HEK293T (cell line): ENCODE results near the gene PLD1.

ENCODE experiments used
- CTCF ChIA-PET: fragments of 350-600 bp; formaldehyde crosslinking; extraction: SDS; loops from one replicate; lab custom pipeline; 2021; ENCODE audit warnings: antibody characterized with exemption, inconsistent platforms; lab: Yijun Ruan, JAX
- POLR2A ChIA-PET: fragments of 350-600 bp; formaldehyde crosslinking; extraction: SDS; loops from one replicate; lab custom pipeline; 2020; ENCODE audit warnings: antibody characterized with exemption, inconsistent platforms; lab: Yijun Ruan, JAX
- DNase-seq: peaks from one replicate; pipeline ENCODE4 v3.0.0; 2012; ENCODE audit warnings: mixed read lengths; ENCODE audit errors: extremely low spot score
- ARNT ChIP-seq: fragments of 450-650 bp; IDR thresholded peaks from 2 replicates; pipeline ENCODE4 v1.6.1; 2017; ENCODE audit warnings: mild to moderate bottlenecking
- BHLHE40 ChIP-seq: fragments of 450-650 bp; IDR thresholded peaks from 2 replicates; pipeline ENCODE4 v1.6.1; 2016; ENCODE audit warnings: mild to moderate bottlenecking, moderate library complexity, borderline replicate concordance
- CTBP1 ChIP-seq: fragments of 450-650 bp; IDR thresholded peaks from 2 replicates; pipeline ENCODE4 v1.6.1; 2016; ENCODE audit warnings: borderline replicate concordance
- ELF4 ChIP-seq: fragments of 450-650 bp; IDR thresholded peaks from 2 replicates; pipeline ENCODE4 v1.6.1; 2017; ENCODE audit warnings: antibody characterized with exemption
- FOXA1 ChIP-seq: fragments of 450-650 bp; IDR thresholded peaks from 2 replicates; pipeline ENCODE4 v1.6.1; 2016; ENCODE audit warnings: mild to moderate bottlenecking
- FOXK2 ChIP-seq: fragments of 450-650 bp; IDR thresholded peaks from 2 replicates; pipeline ENCODE4 v1.6.1; 2016; ENCODE audit warnings: mild to moderate bottlenecking
- FOXM1 ChIP-seq: fragments of 450-650 bp; IDR thresholded peaks from 2 replicates; pipeline ENCODE4 v1.6.1; 2017; ENCODE audit warnings: mild to moderate bottlenecking, borderline replicate concordance
- HDGF ChIP-seq: fragments of 450-650 bp; IDR thresholded peaks from 2 replicates; pipeline ENCODE4 v1.6.1; 2017; ENCODE audit warnings: antibody characterized with exemption, borderline replicate concordance
- L3MBTL2 ChIP-seq: fragments of 450-650 bp; conservative IDR thresholded peaks from 2 replicates; pipeline ENCODE4 v1.6.1; 2016; ENCODE audit warnings: mild to moderate bottlenecking
- LEF1 ChIP-seq: fragments of 450-650 bp; IDR thresholded peaks from 2 replicates; pipeline ENCODE4 v1.6.1; 2017; ENCODE audit warnings: mild to moderate bottlenecking, borderline replicate concordance
- NFRKB ChIP-seq: fragments of 450-650 bp; IDR thresholded peaks from 2 replicates; pipeline ENCODE4 v1.6.1; 2016; ENCODE audit warnings: mild to moderate bottlenecking, moderate library complexity
- SP1 ChIP-seq: fragments of 450-650 bp; IDR thresholded peaks from 2 replicates; pipeline ENCODE4 v1.6.1; 2017
- SUZ12 ChIP-seq: fragments of 450-650 bp; IDR thresholded peaks from 2 replicates; pipeline ENCODE4 v1.6.1; 2016; ENCODE audit warnings: mild to moderate bottlenecking
- TARDBP ChIP-seq: fragments of 450-650 bp; IDR thresholded peaks from 2 replicates; pipeline ENCODE4 v1.6.1; 2016
- ZNF384 ChIP-seq: fragments of 450-650 bp; IDR thresholded peaks from 2 replicates; pipeline ENCODE4 v1.6.1; 2016
- TF ChIP-seq, protein P1 (sequence below): fragments of 450-650 bp; IDR thresholded peaks from 2 replicates; pipeline ENCODE4 v1.6.1; 2016

PLD1 gene

DNA sequence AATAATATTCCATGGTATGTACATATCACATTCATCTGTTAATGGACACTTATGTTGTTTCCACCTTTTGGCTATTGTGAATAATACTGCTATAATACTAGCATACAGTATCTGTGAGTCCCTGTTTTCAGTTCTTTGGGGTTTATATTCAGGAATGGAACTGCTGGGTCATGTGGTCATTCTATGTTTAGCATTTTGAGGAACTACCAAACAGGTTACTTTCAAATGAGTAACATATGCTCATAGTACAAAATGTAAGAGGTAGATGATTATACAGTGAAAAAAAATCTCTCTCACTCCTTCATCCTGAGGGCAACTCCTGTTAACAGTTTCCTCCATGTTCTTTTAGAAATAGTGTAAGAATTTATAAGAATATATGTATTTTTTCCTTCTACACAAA lies 162.2 kb downstream of the PLD1 start:
- ChIA-PET CTCF (no interaction called here), POLR2A (no interaction called here)
- no peak for TF ChIP-seq NFRKB
- no peak for TF ChIP-seq SUZ12
- no peak for DNase-seq

DNA sequence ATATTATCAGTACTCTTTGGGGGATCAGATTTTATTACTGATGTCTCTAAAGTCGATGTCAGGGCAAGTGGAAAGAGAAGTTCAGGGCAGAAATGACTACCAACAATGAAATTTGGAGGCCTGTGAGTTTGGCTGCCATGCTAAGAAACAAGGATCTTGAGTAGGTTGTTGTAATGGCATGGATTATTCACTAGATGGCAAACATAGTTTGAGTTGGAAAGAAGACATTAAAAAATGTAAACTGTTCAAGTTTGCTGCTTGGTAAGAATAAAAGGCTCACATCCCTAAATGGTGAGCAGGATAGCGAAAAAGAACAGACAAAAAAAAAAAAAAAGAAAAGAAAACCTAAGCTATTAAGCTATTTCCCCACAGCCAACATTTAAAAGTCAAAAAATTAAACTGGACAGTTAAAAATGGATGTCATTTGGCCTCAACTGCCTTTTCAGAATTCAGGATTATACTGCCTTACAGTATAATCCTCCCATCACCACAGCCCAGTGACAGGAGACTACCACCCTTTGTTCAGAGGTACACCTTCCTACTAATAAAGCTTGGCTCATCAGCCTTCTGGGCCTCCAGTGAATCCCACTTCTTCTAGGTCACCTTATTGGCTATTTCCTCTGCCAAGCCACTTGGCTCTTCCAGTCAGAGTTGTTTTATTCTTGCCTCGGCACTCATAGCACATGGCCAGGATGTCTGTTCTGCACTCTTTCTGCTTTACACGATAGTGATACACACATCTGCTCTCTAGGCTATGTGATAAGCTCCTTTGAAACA lies 163.7 kb downstream of the PLD1 start:
- DNase-seq, result peak; percentile 33
- CTCF ChIA-PET, result interaction anchor here (0.7 to 2.3 kb wide), 3 partner anchors 125 to 228 kb away, joined by 3 to 9 read pairs (median 3); no protein-coding TSS in a partner anchor
- POLR2A ChIA-PET, result no interaction called here
- no peak for TF ChIP-seq ARNT
- no peak for TF ChIP-seq ELF4
- no peak for TF ChIP-seq SUZ12
- TF ChIP-seq ZNF384, result no peak
- no peak for TF ChIP-seq HDGF
- no peak for TF ChIP-seq L3MBTL2
- no peak for TF ChIP-seq SP1
- TF ChIP-seq CTBP1, result no peak

DNA sequence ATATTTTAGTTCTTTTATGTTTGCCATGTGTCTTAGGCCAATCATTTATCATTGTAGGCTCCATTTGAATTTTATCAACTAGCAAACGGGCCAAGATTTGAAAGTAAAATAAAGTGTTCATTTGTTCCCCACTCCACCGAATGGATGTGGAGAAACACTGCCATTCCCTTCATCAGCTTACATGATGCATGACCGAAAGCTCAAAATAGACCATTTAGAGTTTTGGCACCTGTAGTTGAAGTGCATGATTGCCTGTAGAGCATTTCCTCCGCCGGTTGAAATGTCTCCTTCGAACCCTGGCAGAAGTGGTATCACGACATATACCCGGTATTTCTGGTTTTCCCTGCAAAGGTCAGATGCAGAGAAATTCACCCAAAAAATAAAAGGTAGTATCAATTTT lies 165.6 kb downstream of the PLD1 start:
- POLR2A ChIA-PET, result no interaction called here
- TF ChIP-seq SUZ12 (no peak), TARDBP (no peak), L3MBTL2 (no peak), HDGF (no peak), FOXA1 (no peak), LEF1 (no peak), ZNF384 (no peak), BHLHE40 (no peak), ELF4 (no peak), ARNT (no peak)
- TF ChIP-seq, protein P1, sequence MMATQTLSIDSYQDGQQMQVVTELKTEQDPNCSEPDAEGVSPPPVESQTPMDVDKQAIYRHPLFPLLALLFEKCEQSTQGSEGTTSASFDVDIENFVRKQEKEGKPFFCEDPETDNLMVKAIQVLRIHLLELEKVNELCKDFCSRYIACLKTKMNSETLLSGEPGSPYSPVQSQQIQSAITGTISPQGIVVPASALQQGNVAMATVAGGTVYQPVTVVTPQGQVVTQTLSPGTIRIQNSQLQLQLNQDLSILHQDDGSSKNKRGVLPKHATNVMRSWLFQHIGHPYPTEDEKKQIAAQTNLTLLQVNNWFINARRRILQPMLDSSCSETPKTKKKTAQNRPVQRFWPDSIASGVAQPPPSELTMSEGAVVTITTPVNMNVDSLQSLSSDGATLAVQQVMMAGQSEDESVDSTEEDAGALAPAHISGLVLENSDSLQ, result no peak
- DNase-seq, result no peak
- CTCF ChIA-PET, result interaction anchor here (2.1 kb wide), 1 partner anchor 128 kb away, joined by 7 read pairs; no protein-coding TSS in a partner anchor

DNA sequence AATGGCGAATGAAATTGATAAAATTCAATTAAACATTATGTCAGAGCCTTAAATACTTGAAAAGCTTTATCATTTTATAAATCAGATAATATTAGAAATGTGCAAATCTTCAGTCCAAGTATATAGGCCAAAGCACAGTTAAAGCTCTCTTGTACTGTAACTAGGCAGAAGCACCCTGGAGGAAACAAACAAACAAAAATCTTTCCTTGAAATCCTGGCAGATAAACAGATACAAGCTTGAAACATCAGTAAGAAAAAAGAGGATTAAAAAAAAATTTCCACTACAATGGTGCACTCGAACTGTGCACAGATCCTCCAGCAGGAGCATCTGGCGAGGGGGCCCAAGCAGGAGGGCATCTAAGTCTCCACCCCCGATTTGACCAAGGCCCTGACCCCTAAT lies 166.6 kb downstream of the PLD1 start:
- ChIA-PET CTCF (interaction anchor here (0.9 to 2.1 kb wide), 2 partner anchors 129 to 183 kb away, joined by 4 to 7 read pairs; no protein-coding TSS in a partner anchor), POLR2A (no interaction called here)
- TF ChIP-seq ARNT (no peak), FOXM1 (no peak), FOXK2 (no peak), NFRKB (no peak), ZNF384 (no peak), HDGF (no peak), ELF4 (no peak), TARDBP (no peak)
- DNase-seq, result no peak

DNA sequence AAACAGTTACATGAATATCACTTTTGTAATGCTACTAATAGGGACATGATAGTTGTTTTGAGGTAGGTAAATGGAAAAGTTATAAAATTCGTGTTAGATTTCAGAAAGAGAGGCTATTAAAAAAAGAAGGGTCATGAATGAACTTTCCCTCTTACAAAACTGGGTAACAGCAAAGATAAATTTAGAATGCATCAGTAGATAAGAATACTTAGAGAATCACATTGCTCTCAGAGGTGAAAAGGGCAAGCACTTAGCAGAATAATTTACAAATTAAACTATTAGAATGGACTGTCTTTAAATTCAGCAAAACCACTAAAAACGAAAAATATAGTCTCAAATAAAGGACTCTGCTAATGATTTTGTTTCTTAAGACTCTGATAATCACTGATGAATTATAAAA lies 167.2 kb downstream of the PLD1 start:
- TF ChIP-seq TARDBP, result no peak
- no peak for TF ChIP-seq FOXM1
- no peak for TF ChIP-seq ELF4
- TF ChIP-seq FOXK2, result no peak
- no peak for TF ChIP-seq LEF1
- TF ChIP-seq FOXA1, result no peak
- TF ChIP-seq SP1, result no peak
- TF ChIP-seq CTBP1, result no peak
- TF ChIP-seq ZNF384, result no peak
- TF ChIP-seq HDGF, result no peak
- TF ChIP-seq, protein P1, result no peak
- no peak for TF ChIP-seq SUZ12
- no peak for TF ChIP-seq ARNT
- TF ChIP-seq BHLHE40, result no peak
- TF ChIP-seq L3MBTL2, result no peak
- POLR2A ChIA-PET, result no interaction called here
- CTCF ChIA-PET, result interaction anchor here (0.9 to 2.1 kb wide), 2 partner anchors 130 to 184 kb away, joined by 4 to 7 read pairs; no protein-coding TSS in a partner anchor
- no peak for DNase-seq

DNA sequence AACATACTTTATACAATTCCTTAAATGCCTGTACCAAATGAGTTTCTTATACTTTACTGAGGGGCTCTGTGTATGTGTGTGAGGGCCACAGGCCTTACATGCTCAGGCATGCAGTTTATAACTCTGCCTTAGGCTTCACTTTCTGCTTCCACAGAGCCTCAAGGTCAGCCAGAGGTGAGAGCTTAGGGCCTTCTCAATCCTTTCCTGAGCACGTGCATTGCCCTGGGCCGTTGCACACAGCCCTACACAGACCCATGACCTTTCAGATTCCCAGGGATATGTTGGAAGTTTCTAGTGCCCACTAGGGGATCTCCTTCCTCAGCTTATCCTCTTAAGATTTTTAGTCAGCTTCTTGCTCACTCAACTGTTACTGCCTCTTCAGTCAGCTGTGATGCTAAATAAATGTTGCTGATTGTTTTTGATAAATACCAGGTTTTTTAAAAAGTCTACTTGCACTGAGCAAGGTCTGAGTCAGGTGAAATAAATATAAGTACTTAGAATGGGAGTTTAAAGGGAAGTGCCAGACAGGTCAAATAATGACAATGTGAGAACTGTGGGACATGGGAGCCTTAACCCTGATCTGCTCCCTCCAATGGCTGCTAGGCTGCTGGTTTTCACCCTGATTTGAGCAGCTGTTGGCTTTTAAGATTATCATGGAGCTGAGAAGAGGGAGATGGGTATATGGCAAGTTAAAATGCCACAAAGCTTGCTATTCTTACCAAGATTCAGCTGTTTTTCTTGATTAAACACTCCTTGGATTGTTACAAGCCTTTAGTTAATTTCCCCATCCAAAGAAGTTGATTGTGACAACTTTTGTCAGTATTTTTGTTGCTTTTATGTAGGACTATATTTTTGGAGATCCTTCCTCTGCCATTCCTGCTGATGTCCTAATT lies 169.5 kb downstream of the PLD1 start:
- ChIA-PET CTCF (no interaction called here), POLR2A (no interaction called here)
- TF ChIP-seq L3MBTL2, result peak; percentile 50
- TF ChIP-seq TARDBP, result no peak
- DNase-seq, result no peak

DNA sequence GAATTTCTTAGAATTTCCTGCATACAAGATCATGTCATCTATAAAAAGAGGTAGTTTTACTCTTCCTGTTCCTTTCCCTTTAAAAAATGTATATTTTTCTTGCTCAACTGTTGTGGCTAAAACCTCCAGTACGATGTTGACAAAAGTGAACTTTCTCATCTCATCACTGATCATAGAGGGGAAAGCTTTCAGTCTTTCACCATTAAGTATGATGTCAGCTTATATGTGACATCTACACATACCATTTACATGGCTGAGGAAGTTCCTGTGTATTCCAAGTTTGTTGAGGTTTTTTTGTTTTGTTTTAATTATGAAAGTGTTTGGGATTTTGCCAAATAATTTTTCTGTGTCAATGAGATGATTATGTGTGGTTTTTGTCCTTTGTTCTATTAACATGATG lies 173.6 kb downstream of the PLD1 start:
- ChIA-PET CTCF (no interaction called here), POLR2A (no interaction called here)
- DNase-seq, result no peak
- TF ChIP-seq ZNF384 (no peak), ARNT (no peak), HDGF (no peak), CTBP1 (no peak), NFRKB (no peak), TARDBP (no peak), FOXA1 (no peak), FOXK2 (no peak), FOXM1 (no peak), BHLHE40 (no peak), SUZ12 (no peak)
- TF ChIP-seq, protein P1, result no peak
